Natural killer cell treated with Interleukin-12 subunit alpha and Interleukin-12 subunit beta and Interleukin-15 and Interleukin-18, amount 100 ng/mL, for 72 hours (primary cell): ENCODE measurements around the gene NDUFA6. TPM values are rescaled to one million over a fixed set of nuclear protein-coding genes. Genes with fewer than 3 reads are reported as not detected.
"Not testable (repeated sequence)": the region's sequence is repeated elsewhere in the genome, so short reads cannot be mapped to it uniquely, and the experiment has no call there.

Experiments
- ATAC-seq, 2 donors: fragments of 150-1000 bp; cut with Tn5 transposase in 1 of 2; sonication (Bioruptor Pico), chemical (Tn5 transposase) in 1 of 2; 2 replicates each; pipeline ENCODE4 v1.10.0; 2021
- DNase-seq: peaks from one replicate; pipeline ENCODE4 v3.0.0; 2022; ENCODE audit warnings: low spot score
- H3K27ac Mint-ChIP-seq, 2 donors: 1 replicate in 1 of 2; 2 replicates in 1 of 2; pipeline ENCODE4 v1.8.0; 2022; ENCODE audit warnings: mixed read lengths in 2 of 2, mild to moderate bottlenecking in 1 of 2, moderate library complexity in 1 of 2
- H3K27me3 Mint-ChIP-seq, 2 donors: 1 replicate in 1 of 2; 2 replicates in 1 of 2; pipeline ENCODE4 v1.8.0; 2022; ENCODE audit warnings: mixed read lengths in 2 of 2
- H3K36me3 Mint-ChIP-seq: one replicate; pipeline ENCODE4 v1.8.0; 2022; ENCODE audit warnings: mixed read lengths
- H3K4me1 Mint-ChIP-seq, 2 donors: 1 replicate in 1 of 2; 2 replicates in 1 of 2; pipeline ENCODE4 v1.8.0; 2022; ENCODE audit warnings: low read depth in 2 of 2, mixed read lengths in 2 of 2, mild to moderate bottlenecking in 1 of 2
- H3K4me3 Mint-ChIP-seq: one replicate; pipeline ENCODE4 v1.8.0; 2022; ENCODE audit warnings: mixed read lengths
- H3K9me3 Mint-ChIP-seq: 2 replicates; pipeline ENCODE4 v1.8.0; 2022; ENCODE audit warnings: mixed read lengths
- total RNA-seq, 2 donors: library from RNA; stranded (reverse); gene quantifications; one replicate each; pipeline ENCODE4 v1.2.3, GENCODE V29; 2022

Gene NDUFA6
- total RNA-seq = 10 to 100 TPM; 47.8 to 99.5 TPM

DNA sequence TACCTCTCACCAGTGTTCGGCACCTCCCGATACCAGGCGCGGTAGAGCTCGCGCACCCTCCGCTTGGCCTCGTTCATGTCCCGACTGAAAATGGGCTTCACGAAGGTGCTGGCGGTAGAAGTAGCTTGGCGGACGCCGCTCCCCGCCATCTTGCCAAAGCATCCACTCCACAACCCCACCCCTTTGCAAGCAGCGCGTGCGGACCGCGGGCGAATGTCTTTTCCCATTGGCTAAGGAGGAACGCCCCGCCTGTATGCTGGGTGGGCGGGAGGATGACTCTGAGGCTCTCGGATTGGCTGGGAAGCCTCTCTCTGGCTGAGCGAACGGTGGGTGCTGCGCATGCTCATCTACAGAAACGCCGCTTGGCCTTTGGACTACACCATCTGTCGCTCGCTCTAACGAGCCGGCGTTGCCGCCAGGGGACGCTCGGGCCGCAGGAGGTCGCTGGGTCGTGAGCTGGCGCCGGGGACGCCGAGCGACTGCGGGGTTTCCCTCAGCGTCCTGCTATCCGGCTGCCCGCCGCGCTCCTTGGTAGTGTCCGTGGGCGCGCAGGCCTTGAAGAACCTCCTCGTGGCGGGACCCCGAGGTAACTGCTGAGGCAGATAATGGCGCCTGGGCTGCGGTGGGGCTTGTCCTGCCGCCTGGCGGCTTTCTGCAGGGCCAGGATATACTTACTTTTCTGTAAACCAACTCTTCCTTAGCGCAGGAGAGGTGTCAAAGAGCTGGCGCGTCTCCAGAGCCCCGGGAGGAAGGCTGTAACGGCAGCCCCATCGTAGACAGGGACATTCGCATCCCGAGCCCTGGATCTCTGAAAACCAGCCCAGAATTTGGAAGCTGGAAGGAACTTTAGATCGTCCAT lies at the start of gene NDUFA6:
Gene NDUFA6 (minus strand): TSS at position 177 of the 859 bp plus-strand sequence. CDS start 28 bp downstream, at position 149.
- DNase-seq = peak; percentile 100
- H3K36me3 Mint-ChIP-seq = peaks cover 20% of the 10 kb centered on the region
- peak; percentile 97 to 98 for ATAC-seq
- peak within 1 kb of the TSS; percentile 96 for H3K4me3 Mint-ChIP-seq
- H3K27ac Mint-ChIP-seq = peak within 1 kb of the TSS; percentile 94 to 98
- H3K4me1 Mint-ChIP-seq = peaks cover 27 to 29% of the 10 kb centered on the region in 2 donors
- no peaks in the 10 kb centered on the region for H3K9me3 Mint-ChIP-seq
- H3K27me3 Mint-ChIP-seq = no peaks in the 10 kb centered on the region

- ATAC-seq, H3K36me3 Mint-ChIP-seq, H3K9me3 Mint-ChIP-seq, H3K27ac Mint-ChIP-seq, H3K4me3 Mint-ChIP-seq, DNase-seq, H3K27me3 Mint-ChIP-seq, H3K4me1 Mint-ChIP-seq: not testable (repeated sequence)
Measured at GRCh38 chr22:42140153-42140552, 49.6 kb upstream of the NDUFA6 start.

GRCh38 chr22:42139508-42139907 lies 48.9 kb upstream of the NDUFA6 start:
- not testable (repeated sequence) for H3K27ac Mint-ChIP-seq, H3K4me3 Mint-ChIP-seq, DNase-seq

DNA sequence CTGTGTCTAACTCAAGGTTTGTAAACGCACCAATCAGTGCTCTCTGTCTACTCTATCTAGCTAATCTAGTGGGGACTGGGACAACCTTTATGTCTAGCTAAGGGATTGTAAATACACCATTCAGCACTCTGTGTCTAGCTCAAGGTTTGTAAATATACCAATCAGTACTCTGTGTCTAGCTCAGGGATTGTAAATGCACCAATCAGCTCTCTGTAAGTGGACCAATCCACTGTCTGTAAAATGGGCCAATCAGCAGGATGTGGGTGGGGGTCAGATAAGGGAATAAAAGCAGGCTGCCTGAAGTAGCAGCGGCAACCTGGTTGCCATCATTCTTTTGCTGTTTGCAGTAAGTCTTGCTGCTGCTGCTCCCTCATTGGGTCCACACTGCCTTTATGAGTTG lies 48.4 kb upstream of the NDUFA6 start:
- H3K27me3 Mint-ChIP-seq = no peaks in the 10 kb centered on the region
- no peak overlapping the region for H3K4me3 Mint-ChIP-seq
- H3K4me1 Mint-ChIP-seq = no peaks in the 10 kb centered on the region
- no peak overlapping the region for H3K27ac Mint-ChIP-seq
- no peaks in the 10 kb centered on the region for H3K9me3 Mint-ChIP-seq
- ATAC-seq (no peak), DNase-seq (no peak)
- H3K36me3 Mint-ChIP-seq = no peaks in the 10 kb centered on the region

More at GRCh38 chr22:42139508-42139907, 48.9 kb upstream of the NDUFA6 start:
- ATAC-seq, H3K9me3 Mint-ChIP-seq, H3K27me3 Mint-ChIP-seq, H3K36me3 Mint-ChIP-seq, H3K4me1 Mint-ChIP-seq: not testable (repeated sequence)

- Mint-ChIP-seq H3K4me1 (no peaks in the 10 kb centered on the region), H3K4me3 (no peak overlapping the region), H3K27me3 (no peaks in the 10 kb centered on the region), H3K36me3 (no peaks in the 10 kb centered on the region), H3K27ac (no peak overlapping the region), H3K9me3 (no peaks in the 10 kb centered on the region)
- ATAC-seq (no peak), DNase-seq (no peak)
Measured at GRCh38 chr22:42138122-42138770, 47.7 kb upstream of the NDUFA6 start.

DNA sequence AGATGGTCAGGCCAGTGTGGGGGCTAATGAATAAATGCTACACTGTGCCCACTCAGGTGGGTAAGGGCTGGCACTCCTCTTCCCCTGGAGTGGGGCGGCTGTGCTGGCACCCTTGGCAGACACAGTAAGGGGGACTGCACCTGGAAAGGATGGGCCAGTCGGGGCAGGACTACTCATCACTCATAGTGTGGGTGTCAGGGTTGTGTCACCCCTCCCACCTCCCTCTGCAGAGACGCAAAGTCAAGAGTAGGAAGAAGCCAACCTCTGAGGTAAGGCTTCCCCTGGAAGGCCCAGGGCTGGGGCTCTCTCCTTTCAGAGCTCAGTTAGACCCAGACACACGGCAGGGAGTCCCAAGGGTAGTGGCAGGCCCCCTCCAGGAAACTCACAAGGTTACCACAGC lies 45.1 kb upstream of the NDUFA6 start:
- H3K4me1 Mint-ChIP-seq, H3K27me3 Mint-ChIP-seq, H3K36me3 Mint-ChIP-seq, H3K4me3 Mint-ChIP-seq, H3K27ac Mint-ChIP-seq, DNase-seq, H3K9me3 Mint-ChIP-seq: not testable (repeated sequence)
- peak in 1 of 2 donors; percentile 22 for ATAC-seq

GRCh38 chr22:42134100-42135020 lies 43.8 kb upstream of the NDUFA6 start:
- DNase-seq = no peak

DNA sequence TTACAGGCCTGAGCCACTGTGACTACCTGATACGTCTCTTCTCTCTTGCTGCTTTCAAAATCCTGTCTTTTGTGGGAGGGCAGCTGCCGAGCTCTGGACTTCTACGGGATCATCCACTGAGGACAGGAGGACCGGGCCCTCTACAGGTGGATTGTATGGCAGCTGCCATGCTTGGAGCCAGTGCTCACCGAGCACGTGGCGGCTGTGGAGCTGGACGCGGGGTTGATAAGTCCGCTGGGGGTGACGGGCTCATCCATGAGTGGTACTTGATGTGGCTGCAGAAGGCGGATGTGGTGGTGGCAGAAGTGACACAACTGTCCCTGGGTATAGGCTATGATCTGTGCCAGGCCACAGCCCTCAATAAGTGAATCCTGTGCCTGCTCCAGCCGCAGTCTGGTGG lies 41.9 kb upstream of the NDUFA6 start:
- H3K4me3 Mint-ChIP-seq = no peak overlapping the region
- no peaks in the 10 kb centered on the region for H3K9me3 Mint-ChIP-seq
- DNase-seq (no peak), ATAC-seq (no peak)
- H3K27ac Mint-ChIP-seq = no peak overlapping the region
- H3K27me3 Mint-ChIP-seq = no peaks in the 10 kb centered on the region
- peaks cover 0 to 11% of the 10 kb centered on the region in 2 donors for H3K4me1 Mint-ChIP-seq
- H3K36me3 Mint-ChIP-seq = no peaks in the 10 kb centered on the region

More at GRCh38 chr22:42134100-42135020, 43.8 kb upstream of the NDUFA6 start:
- peaks cover 0 to 9% of the 10 kb centered on the region in 2 donors for H3K4me1 Mint-ChIP-seq
- no peaks in the 10 kb centered on the region for H3K36me3 Mint-ChIP-seq
- no peaks in the 10 kb centered on the region for H3K9me3 Mint-ChIP-seq
- H3K4me3 Mint-ChIP-seq = no peak overlapping the region
- no peaks in the 10 kb centered on the region for H3K27me3 Mint-ChIP-seq
- no peak for ATAC-seq
- H3K27ac Mint-ChIP-seq = no peak overlapping the region

DNA sequence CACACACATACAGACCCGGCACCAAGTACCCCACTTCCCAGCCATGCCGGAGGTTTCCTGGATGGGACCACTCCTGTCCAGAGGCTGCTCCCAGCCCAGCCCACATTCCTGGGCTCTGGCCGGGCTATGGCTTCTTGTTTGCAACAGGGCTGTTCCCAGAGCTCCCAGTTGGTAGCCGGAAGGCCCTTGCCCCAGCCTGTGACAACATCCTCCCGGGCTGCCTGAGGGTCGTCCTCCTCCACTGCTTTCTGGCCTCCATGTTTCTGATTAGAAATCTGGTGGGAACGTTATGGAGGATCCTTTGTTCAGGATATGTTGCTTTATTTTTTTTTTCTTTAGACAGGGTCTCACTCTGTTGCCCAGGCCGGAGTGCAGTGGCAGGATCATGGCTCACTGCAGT lies 41.0 kb upstream of the NDUFA6 start:
- Mint-ChIP-seq H3K4me1 (peaks cover 0 to 11% of the 10 kb centered on the region in 2 donors), H3K27ac (no peak overlapping the region), H3K9me3 (no peaks in the 10 kb centered on the region), H3K27me3 (no peaks in the 10 kb centered on the region), H3K36me3 (no peaks in the 10 kb centered on the region), H3K4me3 (no peak overlapping the region)
- no peak for DNase-seq
- no peak for ATAC-seq

- H3K36me3 Mint-ChIP-seq, DNase-seq, H3K9me3 Mint-ChIP-seq, ATAC-seq, H3K27ac Mint-ChIP-seq, H3K4me3 Mint-ChIP-seq, H3K27me3 Mint-ChIP-seq: not testable (repeated sequence)
- H3K4me1 Mint-ChIP-seq = peaks cover 0 to 11% of the 10 kb centered on the region in 2 donors
Measured at GRCh38 chr22:42130639-42131431, 40.3 kb upstream of the NDUFA6 start, which contains the start of gene CYP2D6. Gene CYP2D6, minus strand, starts transcription at chr22:42130810. Its CDS starts 19 bp downstream, at chr22:42130791.

DNA sequence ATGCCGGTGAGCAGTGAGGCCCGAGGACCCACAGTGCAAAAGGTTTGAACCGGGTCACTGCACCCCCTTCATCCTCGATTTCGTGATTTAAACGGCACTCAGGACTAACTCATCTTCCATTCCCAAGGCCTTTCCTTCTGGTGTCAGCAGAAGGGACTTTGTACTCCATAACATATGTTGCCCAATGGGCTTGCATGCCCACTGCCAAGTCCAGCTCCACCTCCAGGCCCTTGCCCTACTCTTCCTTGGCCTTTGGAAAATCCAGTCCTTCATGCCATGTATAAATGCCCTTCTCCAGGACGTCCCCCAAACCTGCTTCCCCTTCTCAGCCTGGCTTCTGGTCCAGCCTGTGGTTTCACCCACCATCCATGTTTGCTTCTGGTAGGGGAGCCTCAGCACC lies 39.6 kb upstream of the NDUFA6 start:
- DNase-seq, H3K27ac Mint-ChIP-seq, H3K4me3 Mint-ChIP-seq, H3K36me3 Mint-ChIP-seq, H3K9me3 Mint-ChIP-seq, ATAC-seq, H3K27me3 Mint-ChIP-seq: not testable (repeated sequence)
- peaks cover 0 to 11% of the 10 kb centered on the region in 2 donors for H3K4me1 Mint-ChIP-seq

GRCh38 chr22:42128776-42129694 lies 38.5 kb upstream of the NDUFA6 start:
- H3K27me3 Mint-ChIP-seq, H3K4me3 Mint-ChIP-seq, DNase-seq, H3K27ac Mint-ChIP-seq, H3K9me3 Mint-ChIP-seq, ATAC-seq, H3K36me3 Mint-ChIP-seq: not testable (repeated sequence)
- peaks cover 0 to 11% of the 10 kb centered on the region in 2 donors for H3K4me1 Mint-ChIP-seq
